GM12874 (cell line): ENCODE results near the gene ATP2B2.

ENCODE experiments used
- TF ChIP-seq, protein P1 (sequence below): IDR thresholded peaks from 2 replicates; pipeline ENCODE4 v1.5.1; 2011; ENCODE audit warnings: low read depth, mild to moderate bottlenecking, control low read depth, low read length, moderate library complexity; ENCODE audit not compliant: insufficient read depth

Gene ATP2B2

DNA sequence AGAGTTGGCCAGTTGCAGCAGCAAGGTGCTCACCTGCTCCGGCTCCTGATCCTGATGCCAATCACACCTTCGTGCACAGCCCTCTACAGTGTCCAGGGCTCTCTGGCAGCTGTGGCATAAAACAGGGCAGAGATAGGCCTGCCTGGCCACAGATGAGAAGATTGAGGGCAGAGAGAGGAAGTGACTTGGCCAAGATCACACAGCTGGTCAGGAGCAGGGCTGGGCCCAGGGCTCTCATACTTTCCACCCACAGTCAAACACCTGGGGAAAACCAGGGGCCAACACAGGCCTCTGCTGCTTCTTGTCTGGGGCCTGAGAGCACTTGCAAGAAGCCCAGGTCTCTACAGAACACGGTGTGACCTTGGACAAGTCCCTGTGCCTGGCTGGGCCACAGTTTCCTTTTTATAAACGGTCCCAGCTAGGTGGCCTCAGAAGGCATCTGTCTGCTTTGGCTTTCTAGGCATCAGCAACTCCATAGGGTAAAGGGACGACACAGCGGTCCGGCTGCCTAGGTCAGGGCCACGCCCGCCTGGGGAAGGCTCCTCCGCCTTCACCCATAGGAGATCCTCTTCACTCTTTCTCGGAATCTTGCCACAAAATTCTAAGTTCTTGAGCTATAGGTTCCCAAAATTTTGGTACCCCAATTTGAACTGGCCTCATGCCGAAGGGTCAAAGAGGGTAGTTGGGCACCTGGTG is 3.1 kb downstream of the ATP2B2 start:
- TF ChIP-seq, protein P1, sequence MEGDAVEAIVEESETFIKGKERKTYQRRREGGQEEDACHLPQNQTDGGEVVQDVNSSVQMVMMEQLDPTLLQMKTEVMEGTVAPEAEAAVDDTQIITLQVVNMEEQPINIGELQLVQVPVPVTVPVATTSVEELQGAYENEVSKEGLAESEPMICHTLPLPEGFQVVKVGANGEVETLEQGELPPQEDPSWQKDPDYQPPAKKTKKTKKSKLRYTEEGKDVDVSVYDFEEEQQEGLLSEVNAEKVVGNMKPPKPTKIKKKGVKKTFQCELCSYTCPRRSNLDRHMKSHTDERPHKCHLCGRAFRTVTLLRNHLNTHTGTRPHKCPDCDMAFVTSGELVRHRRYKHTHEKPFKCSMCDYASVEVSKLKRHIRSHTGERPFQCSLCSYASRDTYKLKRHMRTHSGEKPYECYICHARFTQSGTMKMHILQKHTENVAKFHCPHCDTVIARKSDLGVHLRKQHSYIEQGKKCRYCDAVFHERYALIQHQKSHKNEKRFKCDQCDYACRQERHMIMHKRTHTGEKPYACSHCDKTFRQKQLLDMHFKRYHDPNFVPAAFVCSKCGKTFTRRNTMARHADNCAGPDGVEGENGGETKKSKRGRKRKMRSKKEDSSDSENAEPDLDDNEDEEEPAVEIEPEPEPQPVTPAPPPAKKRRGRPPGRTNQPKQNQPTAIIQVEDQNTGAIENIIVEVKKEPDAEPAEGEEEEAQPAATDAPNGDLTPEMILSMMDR, result no peak

DNA sequence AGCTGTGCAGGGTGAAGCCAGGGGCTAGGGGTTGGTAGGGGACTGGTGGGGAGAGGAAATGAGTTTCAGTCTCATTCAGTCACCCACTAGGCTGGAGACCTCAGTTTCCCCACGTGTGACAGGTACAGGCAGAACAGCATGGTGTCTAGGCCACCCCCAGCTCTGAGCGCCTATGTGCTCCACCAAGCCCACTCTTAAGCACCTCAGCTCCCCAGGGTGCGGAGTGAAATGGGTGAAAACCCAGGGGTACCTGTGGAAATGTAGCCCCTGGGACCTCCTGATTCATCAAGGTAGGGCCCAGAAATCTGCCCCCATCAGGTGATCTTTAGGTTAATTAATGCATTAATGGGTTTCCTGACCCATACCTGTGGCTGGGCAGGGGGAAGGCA is 3.7 kb downstream of the ATP2B2 start:
- TF ChIP-seq, protein P1, result no peak

DNA sequence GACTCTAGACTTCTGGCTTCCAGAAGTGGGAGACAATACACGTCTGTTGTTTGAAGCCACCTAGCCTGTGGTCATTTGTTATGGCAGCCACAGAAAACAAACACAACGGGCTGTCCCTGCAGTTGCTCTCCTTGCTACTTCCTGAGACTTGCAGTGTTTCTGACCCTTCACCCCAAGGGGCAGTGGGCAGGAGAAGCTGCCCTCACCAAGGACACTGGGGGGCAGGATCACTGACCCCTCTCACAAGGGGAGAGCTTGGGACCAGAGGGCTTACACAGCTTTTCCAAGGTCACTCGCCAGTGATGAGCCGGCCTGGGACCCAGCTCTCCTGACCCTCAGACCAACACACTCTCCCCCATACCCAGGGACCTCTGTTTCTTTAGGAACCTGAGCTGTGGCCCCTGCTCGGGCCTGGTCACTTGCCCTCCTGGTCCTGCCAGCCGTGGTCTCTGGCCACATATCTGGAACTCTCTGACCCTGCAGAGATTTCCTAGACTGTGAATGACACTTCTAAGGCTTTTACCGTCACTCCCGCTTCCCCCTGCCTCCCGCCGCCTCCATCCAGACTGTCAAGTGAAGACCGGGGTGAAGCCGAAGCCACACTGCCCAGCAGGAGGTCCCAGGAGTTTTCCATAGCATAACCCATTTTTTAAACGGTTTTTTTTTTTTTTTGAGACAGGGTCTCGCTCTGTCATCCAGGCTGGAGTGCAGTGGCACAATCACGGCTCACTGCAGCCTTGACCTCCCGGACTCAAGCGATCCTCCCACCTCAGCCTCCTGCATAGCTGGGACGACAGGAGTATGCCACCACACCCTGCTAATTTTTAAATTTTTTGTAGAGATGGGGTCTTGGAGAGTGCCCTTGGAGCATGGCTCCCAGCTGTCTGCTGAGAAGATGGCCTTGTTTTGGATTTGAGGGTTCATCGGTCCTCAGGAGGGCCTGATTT is 4.4 kb downstream of the ATP2B2 start:
- TF ChIP-seq, protein P1, result no peak

DNA sequence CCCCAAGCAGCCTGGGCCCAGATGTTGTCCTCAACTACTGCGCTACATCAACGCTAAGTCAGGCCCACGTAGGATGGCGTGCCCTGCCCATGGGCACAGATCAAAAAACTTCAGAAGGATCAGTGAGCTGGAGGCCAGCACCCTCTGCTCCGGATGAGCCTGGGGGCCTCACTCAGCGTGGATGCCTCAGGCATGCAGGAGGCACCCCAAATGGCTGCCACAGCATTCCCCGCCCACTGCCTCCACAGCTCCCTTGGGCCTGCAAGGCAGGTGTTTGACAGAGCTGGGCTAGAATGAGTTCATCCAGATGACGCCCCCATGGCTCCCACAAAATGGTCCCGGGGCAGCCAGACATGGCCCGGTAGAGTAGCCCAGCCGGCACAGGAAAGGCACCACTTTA is 7.1 kb downstream of the ATP2B2 start:
- TF ChIP-seq, protein P1, result no peak

DNA sequence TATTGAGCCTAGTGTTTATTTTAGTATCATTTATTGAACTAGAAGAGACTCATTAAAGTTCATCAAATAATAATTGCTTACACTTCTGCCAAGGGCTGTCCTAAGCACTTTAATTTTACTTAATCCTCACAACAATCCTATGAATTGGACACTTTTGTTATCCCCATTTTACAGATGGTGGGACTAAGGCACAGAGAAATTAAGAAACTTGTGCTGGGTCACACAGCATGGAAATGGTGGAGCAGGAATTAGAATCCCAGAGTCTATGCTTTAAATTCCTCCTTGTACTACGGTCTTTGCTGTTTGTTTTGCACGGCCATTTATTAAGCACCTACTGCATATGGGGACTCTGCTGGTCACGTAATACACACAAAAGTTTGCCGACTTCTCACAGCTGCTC is 7.9 kb downstream of the ATP2B2 start:
- TF ChIP-seq, protein P1, result no peak

DNA sequence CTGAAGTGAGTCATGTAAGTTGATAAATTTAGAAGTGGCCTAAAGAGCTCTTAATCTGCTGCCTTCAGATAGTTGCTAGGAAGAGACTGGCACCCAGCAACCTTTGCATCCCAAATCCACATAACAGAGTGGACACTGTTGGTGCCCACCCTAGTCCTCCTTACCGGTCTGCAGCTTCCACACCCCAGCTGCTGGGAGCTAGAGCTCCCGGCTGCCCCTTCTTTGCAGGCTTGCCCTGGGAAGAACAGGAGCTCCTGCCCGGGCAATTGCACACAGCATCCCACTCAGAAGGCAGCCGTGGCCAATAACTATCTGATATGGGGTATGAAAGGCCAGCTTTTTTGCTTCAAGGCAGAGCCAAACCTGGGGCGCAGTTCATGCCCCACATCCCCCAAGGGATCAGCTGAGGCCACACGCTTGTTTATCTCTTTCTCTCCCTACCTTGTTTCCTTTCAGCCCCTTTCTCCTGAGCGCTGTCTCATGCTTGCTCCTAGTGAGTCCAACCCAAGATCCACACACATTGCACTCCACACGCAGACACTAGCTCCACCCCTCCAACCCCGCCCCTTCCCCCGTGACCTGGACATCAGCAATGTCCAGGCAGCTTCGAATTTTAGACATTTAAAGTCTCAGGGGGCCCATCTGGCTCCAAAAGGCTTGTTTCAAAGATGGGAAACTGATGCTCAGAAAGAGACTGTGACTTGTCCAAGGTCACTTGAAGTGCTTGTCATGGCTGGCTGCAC is 9.1 kb downstream of the ATP2B2 start:
- TF ChIP-seq, protein P1, result no peak

DNA sequence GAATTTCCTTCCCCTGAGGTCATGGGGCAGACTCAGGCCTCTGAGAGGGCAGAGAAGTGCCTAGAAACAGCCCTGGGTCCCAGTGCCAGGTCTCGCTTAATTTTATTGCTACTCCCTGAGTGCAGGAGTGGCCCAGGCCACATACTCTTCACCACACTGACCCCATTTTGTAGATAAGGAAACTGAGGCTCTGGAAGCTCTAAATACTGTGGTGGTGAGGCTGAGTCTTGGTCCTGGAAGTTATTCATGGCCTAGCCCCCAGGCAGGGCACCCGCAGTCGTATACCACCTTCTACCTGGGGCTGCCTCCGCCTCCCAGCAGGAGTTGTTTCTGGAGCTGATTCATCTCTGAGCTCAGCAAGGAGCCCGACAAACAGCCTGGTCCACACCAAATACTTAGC is 9.8 kb downstream of the ATP2B2 start:
- TF ChIP-seq, protein P1, result no peak
